RKO (cell line): ENCODE measurements around the gene EEF1A2.

ENCODE experiments used
- DNase-seq: peaks from one replicate; pipeline ENCODE4 v3.0.0-alpha.2; 2016; ENCODE audit warnings: low spot score

The EEF1A2 gene

GRCh38 chr20:63498960-63499337 is at the start of gene EEF1A2:
Gene EEF1A2 (minus strand): TSS chr20:63499083. CDS start chr20:63497763, 1,320 bp downstream.
- no peak for DNase-seq

GRCh38 chr20:63548542-63548941 is 49.7 kb upstream of the EEF1A2 start:
- no peak for DNase-seq

GRCh38 chr20:63547725-63548480 is 49.0 kb upstream of the EEF1A2 start, which contains the start of gene SRMS:
Gene SRMS (minus strand): TSS chr20:63547749. CDS start chr20:63547463, 286 bp downstream.
- DNase-seq = peak; percentile 48

- DNase-seq = no peak
Observed at GRCh38 chr20:63546956-63547724, 48.3 kb upstream of the EEF1A2 start.

- no peak for DNase-seq
Observed at GRCh38 chr20:63546256-63546955, 47.5 kb upstream of the EEF1A2 start.

GRCh38 chr20:63545814-63546213 is 46.9 kb upstream of the EEF1A2 start:
- no peak for DNase-seq

GRCh38 chr20:63544958-63545516 is 46.2 kb upstream of the EEF1A2 start:
- DNase-seq = no peak

GRCh38 chr20:63544241-63544957 is 45.5 kb upstream of the EEF1A2 start:
- DNase-seq = no peak

GRCh38 chr20:63543733-63544132 is 44.9 kb upstream of the EEF1A2 start:
- DNase-seq = no peak

- DNase-seq = no peak
Observed at GRCh38 chr20:63543131-63543530, 44.2 kb upstream of the EEF1A2 start.

GRCh38 chr20:63542696-63543095 is 43.8 kb upstream of the EEF1A2 start:
- no peak for DNase-seq

- no peak for DNase-seq
Observed at GRCh38 chr20:63542031-63542559, 43.2 kb upstream of the EEF1A2 start.

- DNase-seq = no peak
Observed at GRCh38 chr20:63541371-63541770, 42.5 kb upstream of the EEF1A2 start.

GRCh38 chr20:63540417-63541186 is 41.7 kb upstream of the EEF1A2 start:
- peak; percentile 32 for DNase-seq

- no peak for DNase-seq
Observed at GRCh38 chr20:63539441-63540370, 40.8 kb upstream of the EEF1A2 start.

GRCh38 chr20:63539092-63539430 is 40.2 kb upstream of the EEF1A2 start:
- no peak for DNase-seq

- peak; percentile 73 for DNase-seq
Observed at GRCh38 chr20:63538204-63539091, 39.6 kb upstream of the EEF1A2 start.

- peak; percentile 99 for DNase-seq
Observed at GRCh38 chr20:63537525-63538203, 38.8 kb upstream of the EEF1A2 start.
